Spleen (tissue), 11 donors: ENCODE data around the gene PUM2. TPM values are rescaled to one million over a fixed set of nuclear protein-coding genes. Genes with fewer than 3 reads are reported as not detected.

ENCODE experiments used
- DNase-seq: peaks from one replicate; pipeline ENCODE4 v3.0.0-alpha.2; 2020
- H3K27ac ChIP-seq, 8 donors: fragments of 200-600 bp; sonication (generic) in 7 of 8; 1 replicate in 4 of 8; 2 replicates in 4 of 8; pipeline versions ENCODE4 v1.5.0 to v1.8.0; 2016 to 2021; ENCODE audit warnings: inconsistent platforms in 4 of 8, mild to moderate bottlenecking in 4 of 8, moderate library complexity in 1 of 8
- H3K27me3 ChIP-seq, 7 donors: fragments of 200-600 bp; sonication (generic) in 6 of 7; replicated peaks in 1 of 7; 1 replicate in 4 of 7; 2 replicates in 3 of 7; pipeline versions ENCODE4 v1.5.0 to v1.8.0; 2016 to 2021; ENCODE audit warnings: inconsistent platforms in 3 of 7, mild to moderate bottlenecking in 1 of 7
- H3K36me3 ChIP-seq, 6 donors: fragments of 200-600 bp; sonication (generic) in 5 of 6; 1 replicate in 4 of 6; 2 replicates in 2 of 6; pipeline versions ENCODE4 v1.5.0 to v1.8.0; 2016 to 2021; ENCODE audit warnings: inconsistent platforms in 2 of 6
- H3K4me1 ChIP-seq, 6 donors: fragments of 200-600 bp; sonication (generic) in 5 of 6; 1 replicate in 3 of 6; 2 replicates in 3 of 6; pipeline versions ENCODE4 v1.5.0 to v1.8.0; 2016 to 2021; ENCODE audit warnings: inconsistent platforms in 3 of 6
- H3K4me3 ChIP-seq, 8 donors: fragments of 200-600 bp; sonication (generic) in 7 of 8; 1 replicate in 4 of 8; 2 replicates in 4 of 8; pipeline versions ENCODE4 v1.5.0 to v1.8.0; 2016 to 2021; ENCODE audit warnings: inconsistent platforms in 4 of 8, mild to moderate bottlenecking in 4 of 8, moderate library complexity in 2 of 8
- H3K9me3 ChIP-seq, 8 donors: fragments of 200-600 bp; sonication (generic) in 7 of 8; 1 replicate in 4 of 8; 2 replicates in 4 of 8; pipeline versions ENCODE4 v1.5.0 to v1.8.0; 2016 to 2021; ENCODE audit warnings: inconsistent platforms in 4 of 8
- POLR2A ChIP-seq, 3 donors: fragments of 450-650 bp; IDR thresholded peaks; one replicate each; pipeline ENCODE4 v1.5.1; 2017; ENCODE audit warnings: antibody characterized with exemption in 3 of 3, mild to moderate bottlenecking in 1 of 3
- POLR2AphosphoS5 ChIP-seq, 3 donors: sonication (generic); formaldehyde crosslinking; IDR thresholded peaks; one replicate each; pipeline ENCODE4 v1.5.1; 2017; ENCODE audit warnings: antibody characterized with exemption in 3 of 3
- WGBS, 5 donors: extraction: QIAGEN DNeasy Blood & Tissue Kit in 3 of 5; methylation state at CpG; one replicate each; pipeline versions ENCODE4 v1.1.5 to v1.1.7; 2013 to 2018; 5-methylcytosine and 5-hydroxymethylcytosine counted together
- intact Hi-C: fragments of 100-400 bp; cut with DNase I; formaldehyde crosslinking; loops from one replicate; pipeline ENCODE4 v1.15.0; 2023; ENCODE audit warnings: low total_unique reads
- polyA plus RNA-seq, 3 donors: library from polyadenylated mRNA; stranded (reverse); fragments of 200-250 nt; gene quantifications; one replicate each; pipeline ENCODE4 v1.2.1, GENCODE V29; 2013
- total RNA-seq, 7 donors: library from RNA; depleted of rRNA in 3 of 7; stranded (reverse); fragments of >200 nt in 3 of 7; fragmentation: NEBNext Ultra II Directional in 4 of 7; extraction: Animal tissue kit (Norgen Biotek cat#: 25700) in 4 of 7; gene quantifications; one replicate each; pipeline versions ENCODE4 v1.1.0 to v1.2.1, GENCODE V29; 2016 to 2021
- TF ChIP-seq, protein P1 (sequence below), 11 experiments: fragments of 200-600 bp in 7 of 11; fragments of 450-650 bp in 4 of 11; sonication (generic) in 4 of 11; IDR thresholded peaks in 8 of 11; conservative IDR thresholded peaks in 3 of 11; 1 replicate in 7 of 11; 2 replicates in 4 of 11; pipeline versions ENCODE4 v1.4.0 to v1.8.0; 2016 to 2021; ENCODE audit warnings: antibody characterized with exemption in 11 of 11, inconsistent platforms in 4 of 11, mild to moderate bottlenecking in 1 of 11
- donor health status: healthy with polysubstance abuse.
- donor health status: DM: no; HTN: no; CAD: no; lungs with moderate emphysema.
- donor health status: DM: no; HTN: no; CAD: no.
- donor health status: Bipolar disorder and iron deficiency.
- donor health status: healthy.
- donor health status: DM: no; HTN: no; CAD: no.
- donor health status: DM: yes; HTN: yes; CAD: no.

Gene PUM2
- total and polyA plus RNA-seq, 10 donors: 29.2 to 137 (median 91.0) TPM

DNA sequence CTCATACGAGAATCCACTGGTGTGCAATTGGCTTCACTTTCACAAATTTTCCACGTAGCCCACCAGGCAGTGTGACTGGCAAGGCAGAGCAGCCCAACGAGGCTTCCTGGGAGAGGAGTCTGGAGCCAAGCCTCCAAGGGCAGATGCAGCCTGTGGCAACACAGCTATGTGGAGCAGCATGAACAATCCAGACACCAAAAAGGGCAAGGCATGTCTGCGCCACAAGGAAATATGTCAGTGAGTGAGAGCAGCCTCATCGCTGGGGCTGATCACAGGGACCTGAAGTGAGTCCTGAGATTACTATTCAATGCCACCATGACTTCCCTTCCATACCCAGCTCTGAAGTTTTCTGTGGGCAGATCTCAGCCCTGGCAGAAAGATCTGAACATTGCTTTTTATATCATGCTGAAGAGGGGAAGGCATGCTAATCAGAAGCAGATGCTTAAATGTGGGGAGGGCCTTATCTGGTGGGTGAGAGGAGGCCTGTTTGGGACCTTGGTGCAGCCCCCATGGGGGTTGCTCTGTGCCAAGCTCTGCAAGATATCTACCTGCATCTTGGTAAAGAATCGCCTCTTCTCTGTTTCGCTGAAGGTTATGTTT is 40.0 kb upstream of the PUM2 start:
- WGBS, 5 donors: 77 to 87% (median 86%) methylated on average over 7 of the region's 7 CpGs
- Histone ChIP-seq H3K4me3 (no peak overlapping the region), H3K4me1 (no peaks in the 10 kb centered on the region), H3K36me3 (no peaks in the 10 kb centered on the region), H3K9me3 (no peaks in the 10 kb centered on the region), H3K27ac (no peak overlapping the region), H3K27me3 (peaks cover 0 to 7% (median 0%) of the 10 kb centered on the region in 7 donors)
- TF ChIP-seq, protein P1, sequence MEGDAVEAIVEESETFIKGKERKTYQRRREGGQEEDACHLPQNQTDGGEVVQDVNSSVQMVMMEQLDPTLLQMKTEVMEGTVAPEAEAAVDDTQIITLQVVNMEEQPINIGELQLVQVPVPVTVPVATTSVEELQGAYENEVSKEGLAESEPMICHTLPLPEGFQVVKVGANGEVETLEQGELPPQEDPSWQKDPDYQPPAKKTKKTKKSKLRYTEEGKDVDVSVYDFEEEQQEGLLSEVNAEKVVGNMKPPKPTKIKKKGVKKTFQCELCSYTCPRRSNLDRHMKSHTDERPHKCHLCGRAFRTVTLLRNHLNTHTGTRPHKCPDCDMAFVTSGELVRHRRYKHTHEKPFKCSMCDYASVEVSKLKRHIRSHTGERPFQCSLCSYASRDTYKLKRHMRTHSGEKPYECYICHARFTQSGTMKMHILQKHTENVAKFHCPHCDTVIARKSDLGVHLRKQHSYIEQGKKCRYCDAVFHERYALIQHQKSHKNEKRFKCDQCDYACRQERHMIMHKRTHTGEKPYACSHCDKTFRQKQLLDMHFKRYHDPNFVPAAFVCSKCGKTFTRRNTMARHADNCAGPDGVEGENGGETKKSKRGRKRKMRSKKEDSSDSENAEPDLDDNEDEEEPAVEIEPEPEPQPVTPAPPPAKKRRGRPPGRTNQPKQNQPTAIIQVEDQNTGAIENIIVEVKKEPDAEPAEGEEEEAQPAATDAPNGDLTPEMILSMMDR (IDR thresholded peaks at IDR 0.05 in 8 of 11, conservative IDR thresholded peaks at IDR 0.05 in 3 of 11): no peak
- no peak for TF ChIP-seq POLR2AphosphoS5 (IDR thresholded peaks at IDR 0.05)
- TF ChIP-seq POLR2A (IDR thresholded peaks at IDR 0.05): no peak
- intact Hi-C loops: no loop called here
- DNase-seq: no peak

DNA sequence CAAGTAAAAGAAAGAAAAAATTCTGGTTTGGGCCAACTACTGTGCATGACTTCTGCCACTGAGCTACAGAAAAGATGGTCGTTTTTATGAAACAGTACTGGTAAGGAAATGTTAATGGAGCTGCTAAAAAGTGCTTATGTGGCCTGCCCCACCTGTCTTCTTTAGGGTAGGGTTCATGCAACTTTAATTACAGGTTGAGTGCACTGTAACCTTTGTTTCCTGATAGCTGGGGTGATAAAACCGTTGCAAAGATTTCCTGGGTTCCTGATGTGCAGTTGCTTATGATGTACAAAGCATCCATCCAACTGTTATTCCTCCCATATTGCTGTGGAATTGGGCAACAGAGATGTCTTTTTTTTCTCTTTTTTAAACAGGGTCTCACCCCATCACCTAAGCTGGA is 34.3 kb upstream of the PUM2 start:
- Histone ChIP-seq H3K27me3 (no peaks in the 10 kb centered on the region), H3K9me3 (no peaks in the 10 kb centered on the region), H3K36me3 (no peaks in the 10 kb centered on the region), H3K27ac (no peak overlapping the region), H3K4me1 (no peaks in the 10 kb centered on the region), H3K4me3 (no peak overlapping the region)
- 52 to 61% (median 53%) methylated on average over 2 of the region's 2 CpGs for WGBS, 5 donors
- DNase-seq: no peak
- intact Hi-C loops: no loop called here
- no peak for TF ChIP-seq POLR2AphosphoS5 (IDR thresholded peaks at IDR 0.05)
- TF ChIP-seq, protein P1 (IDR thresholded peaks at IDR 0.05 in 8 of 11, conservative IDR thresholded peaks at IDR 0.05 in 3 of 11): no peak
- TF ChIP-seq POLR2A (IDR thresholded peaks at IDR 0.05): no peak

DNA sequence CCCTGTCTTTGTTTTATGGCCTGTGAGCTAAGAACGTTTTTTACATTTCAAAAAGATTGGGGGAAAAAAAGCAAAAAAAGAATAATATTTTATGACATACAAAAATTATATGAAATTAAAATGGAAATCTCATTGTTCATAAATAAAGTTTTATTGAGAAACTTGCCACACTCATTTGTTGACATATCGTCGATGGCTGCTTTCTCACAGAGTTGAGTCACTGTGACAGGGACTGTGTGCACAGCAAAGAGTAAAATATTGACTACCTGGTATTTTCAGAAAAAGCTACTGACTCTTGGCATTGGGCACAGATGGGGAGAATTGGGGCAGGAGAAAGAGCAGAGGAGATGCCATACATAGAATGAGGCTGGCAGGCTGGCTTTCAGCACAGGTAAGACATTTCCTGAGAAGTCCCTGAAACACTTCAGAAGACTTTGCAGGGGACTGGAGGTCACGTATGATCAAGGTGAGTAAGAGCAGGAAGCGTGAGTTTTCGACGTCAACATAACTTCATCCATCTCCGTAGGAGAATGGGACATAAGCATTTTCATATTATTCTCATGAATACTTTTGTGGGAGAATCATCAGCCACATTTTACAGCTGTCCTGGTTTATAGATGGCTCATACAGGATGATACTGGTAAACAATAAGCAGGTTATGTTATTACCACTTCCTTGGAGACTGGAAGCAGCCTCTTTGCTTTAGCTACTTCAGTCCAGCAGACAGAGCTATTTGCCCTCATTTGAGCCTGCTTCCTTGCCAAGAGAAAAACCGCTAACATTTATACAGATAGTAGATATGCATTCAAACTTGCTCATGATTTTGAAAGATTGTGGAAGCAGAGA is 32.5 kb upstream of the PUM2 start:
- Histone ChIP-seq H3K27ac (no peak overlapping the region), H3K9me3 (no peaks in the 10 kb centered on the region), H3K4me3 (no peak overlapping the region), H3K27me3 (no peaks in the 10 kb centered on the region), H3K4me1 (no peaks in the 10 kb centered on the region), H3K36me3 (no peaks in the 10 kb centered on the region)
- intact Hi-C loops: no loop called here
- TF ChIP-seq POLR2A (IDR thresholded peaks at IDR 0.05) (no peak), POLR2AphosphoS5 (IDR thresholded peaks at IDR 0.05) (no peak)
- DNase-seq: no peak
- WGBS, 5 donors: 84 to 89% (median 84%) methylated on average over 9 of the region's 9 CpGs

DNA sequence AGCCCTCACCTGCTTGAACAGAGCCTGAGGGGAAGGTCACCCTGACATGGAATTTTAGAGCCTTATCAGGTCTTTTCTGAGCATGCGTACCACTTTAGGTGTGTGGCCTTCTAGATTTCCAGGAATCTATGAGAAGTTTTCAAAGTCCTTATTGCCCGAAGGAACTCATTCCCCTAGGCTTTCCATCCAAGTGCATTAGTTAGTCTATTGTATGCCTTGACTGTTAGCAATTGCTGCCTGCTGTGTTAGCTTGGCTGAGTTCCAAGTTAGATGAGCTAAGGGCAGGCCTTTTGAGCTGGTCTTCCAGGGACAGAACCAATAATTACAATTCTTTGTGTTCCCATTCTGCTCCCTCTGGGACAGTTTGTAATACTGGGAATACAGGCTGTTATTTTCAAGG is 30.8 kb upstream of the PUM2 start:
- 60 to 96% (median 79%) methylated on average over 2 of the region's 2 CpGs for WGBS, 5 donors
- Histone ChIP-seq H3K27me3 (no peaks in the 10 kb centered on the region), H3K4me1 (no peaks in the 10 kb centered on the region), H3K36me3 (no peaks in the 10 kb centered on the region), H3K4me3 (no peak overlapping the region), H3K9me3 (no peaks in the 10 kb centered on the region), H3K27ac (no peak overlapping the region)
- intact Hi-C loops: no loop called here
- DNase-seq: no peak
- TF ChIP-seq POLR2AphosphoS5 (IDR thresholded peaks at IDR 0.05) (no peak), POLR2A (IDR thresholded peaks at IDR 0.05) (no peak)
- TF ChIP-seq, protein P1 (IDR thresholded peaks at IDR 0.05 in 8 of 11, conservative IDR thresholded peaks at IDR 0.05 in 3 of 11): no peak
